Stimulated activated CD8-positive, alpha-beta memory T cell treated with anti-CD3 and anti-CD28 coated beads, Interleukin-4, amount 100 ng/mL, for 24 hours (primary cell): ENCODE data around the gene CD83.
"Not testable (repeated sequence)": the region's sequence is repeated elsewhere in the genome, so short reads cannot be mapped to it uniquely, and the experiment has no call there.

Experiments used
- DNase-seq: peaks from one replicate; pipeline ENCODE4 v3.0.0-alpha.2; 2020; ENCODE audit warnings: low read depth

CD83 gene, protein sequence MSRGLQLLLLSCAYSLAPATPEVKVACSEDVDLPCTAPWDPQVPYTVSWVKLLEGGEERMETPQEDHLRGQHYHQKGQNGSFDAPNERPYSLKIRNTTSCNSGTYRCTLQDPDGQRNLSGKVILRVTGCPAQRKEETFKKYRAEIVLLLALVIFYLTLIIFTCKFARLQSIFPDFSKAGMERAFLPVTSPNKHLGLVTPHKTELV

DNA sequence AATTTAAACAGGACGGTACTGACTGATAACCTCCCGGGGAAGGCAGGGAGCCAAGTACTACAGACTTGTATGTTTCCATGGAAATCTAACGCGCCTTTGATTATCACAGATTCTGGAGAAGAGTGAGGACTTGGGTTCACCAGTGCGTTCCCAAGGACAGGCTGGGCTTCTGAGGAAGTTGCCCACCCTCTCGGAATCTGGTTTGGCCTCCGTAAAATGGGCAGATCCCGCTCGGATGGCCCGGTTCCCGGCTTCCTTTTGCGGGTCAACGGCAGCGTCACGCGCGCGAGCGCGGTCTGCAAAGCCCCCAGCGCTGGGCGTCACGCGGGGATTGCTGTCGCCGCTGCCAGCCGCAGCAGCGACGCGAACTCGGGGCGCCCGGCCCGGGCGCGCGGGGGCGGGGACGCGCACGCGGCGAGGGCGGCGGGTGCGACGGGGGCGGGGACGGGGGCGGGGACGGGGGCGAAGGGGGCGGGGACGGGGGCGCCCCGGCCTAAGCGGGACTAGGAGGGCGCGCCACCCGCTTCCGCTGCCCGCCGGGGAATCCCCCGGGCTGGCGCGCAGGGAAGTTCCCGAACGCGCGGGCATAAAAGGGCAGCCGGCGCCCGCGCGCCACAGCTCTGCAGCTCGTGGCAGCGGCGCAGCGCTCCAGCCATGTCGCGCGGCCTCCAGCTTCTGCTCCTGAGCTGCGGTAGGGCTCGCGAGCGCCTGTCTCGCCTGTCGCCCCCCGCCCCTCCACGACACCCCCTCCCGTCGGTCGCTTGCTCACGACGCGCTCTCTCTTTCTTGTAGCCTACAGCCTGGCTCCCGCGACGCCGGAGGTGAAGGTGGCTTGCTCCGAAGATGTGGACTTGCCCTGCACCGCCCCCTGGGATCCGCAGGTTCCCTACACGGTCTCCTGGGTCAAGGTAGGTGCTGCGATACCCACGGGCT is at the start of gene CD83:
TSS of gene CD83 (plus strand) at position 615 of the 933 bp plus-strand sequence. CDS start at position 655, 40 bp downstream.
- DNase-seq = peak; percentile 74

DNA sequence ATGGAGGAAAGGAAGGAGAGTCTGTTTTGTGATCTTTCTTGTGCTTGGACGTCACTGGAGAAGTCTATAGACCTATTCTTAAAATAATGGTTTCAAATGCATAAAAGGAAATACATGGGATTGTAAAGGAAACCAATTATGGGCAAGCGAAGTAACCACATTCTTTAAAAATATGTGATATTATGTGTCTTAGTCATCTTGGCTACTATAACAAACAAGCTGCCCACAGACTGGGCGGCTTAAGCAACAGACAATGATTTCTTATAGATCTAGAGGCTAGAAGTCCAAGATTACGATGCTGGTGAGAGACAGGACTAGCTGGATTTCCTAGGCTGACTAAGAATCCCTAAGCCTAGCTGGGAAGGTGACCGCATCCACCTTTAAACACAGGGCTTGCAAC is 49.4 kb upstream of the CD83 start:
- no peak for DNase-seq

DNA sequence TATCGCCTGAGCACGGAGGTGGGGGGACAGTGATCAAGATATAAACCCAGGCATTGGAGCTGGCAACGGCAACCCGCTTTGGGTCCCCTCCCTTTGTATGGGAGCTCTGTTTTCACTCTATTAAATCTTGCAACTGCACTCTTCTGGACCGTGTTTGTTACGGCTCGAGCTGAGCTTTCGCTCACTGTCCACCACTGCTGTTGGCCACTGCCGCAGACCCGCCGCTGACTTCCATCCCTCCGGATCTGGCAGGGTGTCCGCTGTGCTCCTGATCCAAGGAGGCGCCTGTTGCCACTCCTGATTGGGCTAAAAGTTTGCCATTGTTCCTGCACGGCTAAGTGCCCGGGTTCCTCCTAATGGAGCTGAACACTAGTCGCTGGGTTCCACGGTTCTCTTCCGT is 48.9 kb upstream of the CD83 start:
- no peak for DNase-seq

DNA sequence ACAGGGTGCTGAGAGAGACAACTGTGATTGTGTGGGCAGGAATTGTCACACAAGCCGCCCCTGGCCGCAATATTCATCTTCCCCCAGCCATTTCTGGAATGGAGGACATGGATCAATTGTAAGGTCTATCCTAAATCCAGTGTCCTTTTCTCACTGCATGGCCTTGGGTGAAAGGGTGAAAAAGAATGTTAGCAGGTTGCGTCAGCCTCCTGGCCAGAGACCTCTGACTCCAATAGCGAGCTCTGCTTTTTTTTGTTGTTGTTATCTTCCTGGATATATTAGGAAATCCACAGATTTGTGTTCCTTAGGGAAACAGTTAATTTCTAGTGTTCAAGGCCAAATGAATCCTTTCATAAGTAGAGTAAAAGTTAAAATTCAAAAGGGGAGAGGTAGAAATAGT is 47.1 kb upstream of the CD83 start:
- DNase-seq = no peak

DNA sequence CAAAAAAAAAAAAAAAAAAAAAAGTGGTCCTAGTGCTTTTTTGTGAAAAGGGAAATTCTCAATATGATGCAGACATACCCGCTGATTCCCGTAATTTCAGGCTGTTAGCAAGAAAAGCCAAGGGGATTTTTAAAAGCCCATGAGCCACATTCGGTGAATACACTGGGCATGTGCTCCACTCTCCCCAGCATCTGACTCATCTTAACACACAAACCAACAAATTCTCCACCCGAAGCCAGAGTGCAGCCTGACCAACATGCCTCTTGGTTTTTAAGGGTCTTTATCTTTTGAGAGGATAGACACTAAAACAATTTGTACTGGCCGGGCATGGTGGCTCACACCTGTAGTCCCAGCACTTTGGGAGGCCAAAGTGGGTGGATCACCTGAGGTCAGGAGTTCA is 45.5 kb upstream of the CD83 start:
- no peak for DNase-seq

DNA sequence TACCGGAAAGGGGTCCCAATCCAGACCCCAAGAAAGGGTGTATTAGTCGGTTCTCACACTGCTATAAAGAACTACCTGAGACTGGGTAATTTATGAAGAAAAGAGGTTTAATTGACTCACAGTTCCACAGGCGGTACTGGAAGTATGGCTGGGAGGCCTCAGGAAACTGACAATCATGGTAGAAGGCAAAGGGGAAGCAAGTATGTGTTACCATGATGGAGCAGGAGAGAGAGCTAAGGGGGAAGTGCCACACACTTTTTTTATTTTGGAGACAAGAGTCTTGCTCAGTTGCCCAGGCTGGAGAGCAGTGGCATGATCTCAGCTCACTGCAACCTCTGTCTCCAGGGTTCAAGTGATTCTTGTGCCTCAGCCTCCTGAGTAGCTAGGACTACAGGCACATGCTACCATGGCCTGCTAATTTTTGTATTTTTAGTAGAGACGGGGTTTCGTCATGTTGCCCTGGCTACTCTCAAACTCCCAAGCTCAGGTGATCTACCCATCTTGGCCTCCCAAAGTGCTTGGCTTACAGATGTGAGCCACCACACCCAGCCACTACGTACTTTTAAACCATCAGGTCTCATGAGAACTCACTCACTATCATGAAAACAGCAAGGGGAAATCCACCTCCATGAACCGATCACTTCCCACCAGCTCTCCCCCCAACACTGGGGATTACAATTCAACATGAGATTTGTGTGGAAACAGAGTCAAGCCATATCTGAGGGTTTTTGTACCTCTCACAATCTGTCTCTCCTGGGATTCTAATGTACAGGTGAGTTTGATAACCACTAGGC is 43.8 kb upstream of the CD83 start:
- DNase-seq = not testable (repeated sequence)

DNA sequence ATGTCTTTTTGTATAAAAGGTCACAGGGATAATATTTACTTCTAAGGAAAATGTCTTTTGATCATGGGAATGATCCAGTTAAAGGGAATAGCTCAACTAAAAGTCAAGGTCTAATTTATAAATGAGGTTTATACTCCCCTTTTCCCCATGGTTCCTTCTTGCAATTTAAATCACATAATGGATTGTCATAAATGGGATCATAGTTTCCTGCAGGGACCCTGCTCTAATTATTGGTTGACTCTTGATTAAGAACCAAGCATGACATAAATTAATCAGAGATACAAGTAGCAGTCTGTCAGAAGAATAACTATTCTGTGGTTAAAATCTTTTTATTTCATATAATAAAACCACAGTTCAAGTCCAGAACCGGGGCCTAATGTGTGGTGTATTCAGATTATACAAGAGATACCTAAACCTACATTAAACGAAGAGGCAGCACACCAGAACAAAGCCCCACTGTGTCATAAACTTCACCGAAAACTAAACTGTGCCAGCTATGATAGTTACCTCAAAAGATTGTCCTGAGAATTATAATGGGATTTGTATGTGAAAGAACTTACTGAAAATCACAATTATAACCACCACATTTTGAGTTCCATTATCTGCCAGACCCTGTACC is 43.0 kb upstream of the CD83 start:
- no peak for DNase-seq

DNA sequence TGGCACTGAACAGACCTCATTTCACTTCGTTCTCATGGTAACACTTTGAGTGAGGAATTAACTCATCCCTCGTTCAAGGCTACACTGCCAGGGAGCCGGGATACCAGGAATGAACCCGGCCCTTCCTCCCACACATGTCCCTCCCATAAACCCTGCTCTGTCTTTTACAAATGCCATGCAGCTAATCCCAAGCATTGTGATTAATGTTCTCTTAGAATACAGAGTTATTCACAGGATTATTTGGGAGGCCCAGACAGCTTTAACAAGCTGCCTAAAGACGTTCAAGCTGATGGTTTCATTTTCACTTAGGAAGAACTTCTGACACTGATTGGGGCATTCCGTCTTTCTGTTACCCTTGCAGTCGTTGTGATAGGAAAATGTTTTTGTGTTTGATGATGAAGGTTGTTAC is 42.5 kb upstream of the CD83 start:
- DNase-seq = no peak

DNA sequence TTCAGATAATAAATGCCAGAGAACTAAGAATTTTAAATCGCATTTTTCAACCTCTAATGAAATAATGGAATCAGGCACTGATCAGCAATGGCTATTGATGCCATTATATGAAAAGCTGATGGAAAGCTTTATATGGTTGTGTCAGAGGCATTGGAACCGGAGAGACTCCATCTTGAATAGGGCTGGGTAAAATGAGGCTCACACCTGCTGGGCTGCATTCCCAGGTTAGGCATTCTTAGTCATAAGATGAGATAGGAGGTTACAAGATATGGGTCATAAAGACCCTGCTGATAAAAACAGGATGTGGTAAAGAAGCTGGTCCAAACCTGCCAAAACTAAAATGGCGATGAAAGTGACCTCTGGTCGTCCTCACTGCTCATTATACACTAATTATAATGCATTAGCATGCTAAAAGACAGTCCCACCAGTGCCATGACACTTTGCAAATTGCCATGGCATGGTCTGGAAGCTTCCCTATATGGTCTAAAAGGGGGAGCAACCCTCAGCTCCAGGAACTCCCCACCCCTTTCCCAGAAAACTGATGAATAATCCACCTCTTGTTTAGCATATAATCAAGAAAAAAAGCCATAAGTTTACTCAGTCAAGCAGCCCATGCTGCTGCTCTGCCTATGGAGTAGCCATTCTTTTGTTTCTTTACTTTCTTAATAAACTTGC is 40.2 kb upstream of the CD83 start:
- no peak for DNase-seq

DNA sequence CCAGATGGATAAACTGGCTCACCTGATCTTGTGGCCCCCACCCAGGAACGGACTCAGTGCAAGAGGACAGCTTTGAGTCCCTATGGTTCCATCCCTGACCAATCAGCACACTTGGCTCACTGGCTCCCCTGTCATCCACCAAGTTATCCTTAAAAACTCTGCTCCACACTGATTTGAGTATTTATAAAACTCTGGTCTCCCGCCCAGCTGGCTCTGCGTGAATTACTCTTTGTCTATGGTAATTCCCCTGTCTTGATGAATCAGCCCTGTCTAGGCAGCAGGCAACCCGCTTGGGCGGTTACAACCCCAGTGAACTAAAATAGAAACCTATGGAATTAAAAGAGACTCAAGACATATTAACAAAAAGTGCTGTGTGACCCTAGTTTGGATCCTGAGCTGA is 38.1 kb upstream of the CD83 start:
- DNase-seq = no peak

DNA sequence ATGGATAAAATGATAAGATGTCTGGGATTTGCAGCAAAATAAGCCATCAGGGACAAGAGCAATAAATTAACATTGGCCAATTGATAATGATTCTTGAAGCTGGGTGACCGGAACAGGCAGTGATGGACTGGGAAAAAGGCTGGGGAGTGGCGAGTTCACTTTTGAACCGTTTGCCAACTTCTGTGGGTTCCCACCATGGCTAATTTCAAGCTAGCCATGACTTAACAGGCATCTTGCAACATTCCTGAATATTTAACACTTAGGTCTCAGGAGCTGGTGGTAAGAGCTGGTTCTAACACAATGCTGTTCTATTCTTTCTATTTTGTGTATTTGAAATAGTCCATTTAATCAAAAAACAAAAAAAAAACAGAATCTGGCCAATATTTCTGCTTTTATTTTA is 37.6 kb upstream of the CD83 start:
- DNase-seq = no peak

DNA sequence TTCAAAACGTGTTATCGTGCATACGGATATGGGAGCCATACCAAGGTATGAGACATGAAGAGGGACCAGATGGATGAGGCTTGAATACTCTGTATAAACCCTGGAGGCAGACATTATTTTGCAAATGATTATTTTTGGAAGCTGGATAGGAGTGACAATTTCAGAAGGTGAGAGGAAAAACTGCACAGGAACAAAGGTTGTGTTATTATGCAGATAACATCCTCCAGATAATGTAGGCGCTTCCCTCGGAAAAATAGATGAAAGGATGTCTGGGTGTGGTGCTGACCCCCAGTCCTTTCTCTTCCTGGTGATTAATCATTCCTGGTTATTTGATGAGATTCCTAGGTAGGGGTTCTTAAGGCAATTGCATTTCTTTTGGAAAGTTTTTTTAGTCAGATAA is 36.4 kb upstream of the CD83 start:
- DNase-seq = no peak

DNA sequence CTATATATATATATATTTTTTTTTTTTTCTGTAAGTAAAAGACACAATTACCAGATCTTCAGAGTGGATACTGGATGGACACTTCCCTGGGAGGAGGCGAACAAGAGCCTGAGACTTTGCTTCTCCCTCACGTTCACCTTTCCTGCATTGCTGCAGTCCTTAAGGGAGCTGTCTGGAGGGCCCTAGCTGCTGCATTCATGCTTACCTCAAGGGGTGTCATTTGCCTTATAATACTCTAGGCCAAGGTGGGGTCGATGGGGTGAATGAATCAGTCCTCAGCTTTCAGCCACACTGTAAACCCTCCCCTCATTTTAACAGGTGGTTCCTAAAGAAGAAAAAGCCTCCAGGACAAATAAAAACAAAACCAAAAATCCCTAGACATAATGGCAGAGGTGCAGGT is 34.8 kb upstream of the CD83 start:
- no peak for DNase-seq

DNA sequence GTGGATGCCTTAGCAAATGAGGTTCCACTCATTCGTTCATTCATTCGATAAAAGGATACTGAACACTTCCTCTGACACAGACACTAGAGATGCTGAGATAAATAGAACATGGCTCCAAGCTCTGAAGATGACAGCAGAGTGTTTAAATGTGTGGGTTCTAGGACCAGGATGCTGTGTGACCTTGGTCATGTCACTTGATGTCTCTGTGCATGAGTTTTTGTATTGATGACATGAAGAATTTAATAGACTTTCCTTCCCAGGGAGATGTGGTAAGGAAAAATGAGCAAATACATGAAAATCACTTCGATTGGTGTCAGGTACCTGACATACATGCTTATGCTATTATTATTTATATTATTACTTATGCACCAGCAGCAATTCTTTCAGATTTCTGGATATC is 34.3 kb upstream of the CD83 start:
- no peak for DNase-seq

DNA sequence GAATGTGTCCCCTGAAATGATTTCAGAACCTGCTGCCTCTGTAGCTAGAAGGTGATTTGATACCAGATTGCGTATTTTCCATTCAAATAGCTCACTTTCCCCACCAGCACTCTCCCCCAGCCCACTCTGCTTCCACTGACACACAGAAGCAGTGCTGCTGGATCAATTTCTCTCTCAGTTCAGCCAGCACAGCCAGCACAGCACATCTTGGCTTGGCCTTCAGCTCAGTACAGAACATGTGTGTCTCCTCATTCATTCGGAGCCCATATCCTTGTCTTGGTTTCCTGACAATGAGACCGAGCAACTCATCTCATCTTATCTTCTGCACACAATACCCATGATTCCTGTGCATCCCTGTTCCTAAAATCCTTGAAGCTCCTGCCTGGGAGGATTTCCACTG is 33.8 kb upstream of the CD83 start:
- DNase-seq = no peak

DNA sequence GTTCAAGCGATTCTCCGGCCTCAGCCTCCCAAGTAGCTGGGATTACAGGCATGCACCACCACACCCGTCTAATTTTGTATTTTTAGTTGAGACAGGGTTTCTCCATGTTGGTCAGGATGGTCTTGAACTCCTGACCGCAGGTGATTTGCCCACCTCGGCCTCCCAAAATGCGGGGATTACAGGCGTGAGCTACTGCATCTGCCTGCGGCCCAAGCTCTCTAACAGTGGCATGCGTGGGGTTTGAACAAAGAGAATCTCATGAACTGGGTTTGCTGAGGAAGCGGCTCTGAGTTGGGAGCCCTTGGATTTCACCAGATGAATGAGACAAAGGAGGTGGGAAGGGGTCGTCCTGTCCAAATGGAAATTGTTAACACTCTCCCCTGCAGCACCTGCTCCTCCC is 33.2 kb upstream of the CD83 start:
- DNase-seq = no peak

DNA sequence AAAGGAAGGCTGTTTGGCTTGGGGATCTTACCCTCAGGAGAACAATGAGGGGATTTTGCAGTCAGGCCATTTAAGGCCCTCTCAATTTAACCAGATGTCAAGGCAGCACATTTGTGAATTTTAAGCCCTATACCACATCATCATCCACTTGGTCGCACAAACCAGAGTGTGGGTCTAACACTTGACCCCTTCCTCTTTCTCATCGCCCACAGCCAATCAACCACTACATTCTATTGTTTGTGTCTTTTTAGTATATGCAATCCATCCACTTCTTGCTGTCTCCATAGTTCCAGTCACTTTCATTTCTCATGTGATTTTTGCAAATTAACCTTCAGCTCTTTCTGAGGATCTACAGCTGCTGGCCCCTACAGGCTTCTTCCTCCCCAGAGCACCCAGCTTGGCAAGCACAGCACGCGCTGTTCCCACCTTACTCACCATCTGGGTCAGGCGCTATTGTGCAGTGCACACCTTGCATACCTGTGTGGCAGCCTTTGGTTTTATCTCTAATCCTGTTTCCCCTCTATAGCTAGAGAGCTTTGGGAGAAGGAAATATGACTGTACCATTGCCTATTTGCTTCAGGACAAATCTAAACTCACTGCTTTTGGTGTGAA is 32.3 kb upstream of the CD83 start:
- DNase-seq = no peak

DNA sequence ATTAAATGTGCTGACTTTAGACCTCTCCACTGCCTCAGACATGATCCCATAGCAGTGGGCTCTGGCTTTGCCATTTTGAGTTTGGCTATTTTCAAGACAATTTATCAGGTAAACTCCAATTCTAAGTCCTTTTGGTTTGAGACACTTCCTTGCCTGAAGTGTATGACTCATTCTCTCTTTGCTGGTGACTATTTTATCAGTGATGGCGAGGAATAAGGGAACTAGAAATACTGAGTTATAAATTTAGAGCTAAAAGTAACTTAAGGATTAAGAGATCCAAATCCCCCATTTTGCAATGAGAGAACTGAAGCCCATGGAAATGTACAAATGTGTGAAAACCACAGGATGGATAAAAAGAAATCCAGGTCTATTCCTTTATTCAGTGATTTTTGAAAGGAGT is 30.9 kb upstream of the CD83 start:
- DNase-seq = no peak

DNA sequence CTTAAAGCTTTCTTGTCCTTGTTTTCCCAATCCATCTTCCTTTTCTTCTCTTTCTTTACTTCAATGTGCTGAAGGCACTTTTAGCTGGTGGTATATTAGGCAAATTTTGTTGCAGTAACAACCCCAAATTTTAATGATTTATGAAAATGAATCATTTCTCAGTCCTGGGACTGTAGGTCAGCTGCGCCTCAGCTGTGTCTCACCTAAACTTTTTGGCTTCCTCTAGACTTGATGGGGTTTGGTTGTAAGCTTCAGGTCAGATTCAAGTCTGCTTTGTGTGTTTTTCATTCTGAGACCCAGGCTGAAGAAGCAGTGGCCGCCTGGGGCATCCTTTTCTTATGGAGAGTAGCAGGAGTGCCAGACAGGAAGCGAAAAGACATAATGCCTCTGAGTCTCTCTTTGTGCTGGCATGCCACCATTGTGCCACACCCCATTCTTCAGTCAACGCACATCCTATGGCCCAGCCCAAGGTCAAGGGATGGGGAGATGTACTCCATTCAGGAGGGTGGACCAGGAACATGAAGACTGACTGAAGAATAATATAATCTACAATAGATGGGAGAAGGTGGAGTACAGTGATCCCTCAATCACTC is 28.9 kb upstream of the CD83 start:
- no peak for DNase-seq

DNA sequence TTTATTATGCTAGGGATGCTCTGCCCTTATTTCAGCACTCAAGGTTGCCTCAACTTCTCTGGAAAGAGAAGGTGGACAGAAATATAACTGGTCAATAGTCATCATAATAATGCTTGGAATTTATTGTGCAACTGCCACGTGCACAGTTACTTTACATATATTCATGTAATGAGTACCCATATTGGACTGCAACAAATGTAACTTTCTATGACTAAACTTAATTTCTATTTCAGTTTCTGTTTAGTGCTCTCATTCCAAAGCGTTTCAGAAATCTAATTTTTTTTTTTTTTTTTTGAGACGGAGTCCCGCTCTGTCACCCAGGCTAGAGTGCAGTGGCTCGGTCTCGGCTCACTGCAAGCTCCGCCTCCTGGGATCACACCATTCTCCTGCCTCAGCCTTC is 28.3 kb upstream of the CD83 start:
- DNase-seq = no peak
